GM18499 (cell line): ENCODE measurements around the gene AIFM1.

Experiments
- ATAC-seq: cut with Tn5 transposase; IDR thresholded peaks from one replicate; pipeline ENCODE4 v1.9.1; 2021; ENCODE audit warnings: moderate number of reproducible peaks; ENCODE audit not compliant: insufficient read depth, unreplicated experiment

The AIFM1 gene

GRCh38 chrX:130171446-130172126, 5.9 kb upstream of the AIFM1 start, which contains the start of gene RAB33A:
TSS of gene RAB33A (plus strand) at chrX:130171962. CDS start at chrX:130172063, 101 bp downstream.
- ATAC-seq, result no peak

- ATAC-seq, result peak; percentile 44
Measured at GRCh38 chrX:130170752-130171445, 5.3 kb upstream of the AIFM1 start.

DNA sequence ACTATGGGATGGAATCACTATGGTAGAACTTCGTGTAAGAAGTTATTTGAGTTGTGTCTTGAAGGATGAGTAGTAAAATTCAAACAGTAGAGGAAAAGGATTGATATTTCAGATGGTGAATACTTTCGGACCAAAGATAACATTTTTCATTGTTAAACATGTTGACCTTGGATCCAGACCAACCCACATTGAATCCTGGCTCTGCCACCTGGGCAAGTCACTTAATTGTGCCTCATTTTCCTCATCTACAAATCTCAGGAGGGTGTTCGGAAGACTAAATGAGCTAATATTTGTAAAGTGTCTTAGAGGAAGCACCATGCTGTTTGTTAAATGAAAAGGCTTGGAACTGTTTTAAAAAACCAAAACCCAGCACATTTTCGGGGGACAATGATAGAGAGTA, 1.4 kb upstream of the AIFM1 start:
- ATAC-seq, result no peak

DNA sequence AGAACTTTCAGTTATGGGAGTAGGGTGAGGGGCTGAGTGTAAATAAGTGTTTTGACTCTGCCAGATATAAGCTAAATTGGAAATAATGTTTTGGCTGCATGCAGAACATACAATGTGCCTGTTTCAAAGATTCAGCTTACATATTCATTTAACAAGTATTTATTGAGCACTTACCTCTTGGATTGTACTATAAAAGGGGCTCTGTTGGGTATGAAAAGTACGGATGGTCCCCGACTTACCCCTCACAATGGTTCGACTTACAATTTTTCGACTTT, 799 bp upstream of the AIFM1 start:
- no peak for ATAC-seq

DNA sequence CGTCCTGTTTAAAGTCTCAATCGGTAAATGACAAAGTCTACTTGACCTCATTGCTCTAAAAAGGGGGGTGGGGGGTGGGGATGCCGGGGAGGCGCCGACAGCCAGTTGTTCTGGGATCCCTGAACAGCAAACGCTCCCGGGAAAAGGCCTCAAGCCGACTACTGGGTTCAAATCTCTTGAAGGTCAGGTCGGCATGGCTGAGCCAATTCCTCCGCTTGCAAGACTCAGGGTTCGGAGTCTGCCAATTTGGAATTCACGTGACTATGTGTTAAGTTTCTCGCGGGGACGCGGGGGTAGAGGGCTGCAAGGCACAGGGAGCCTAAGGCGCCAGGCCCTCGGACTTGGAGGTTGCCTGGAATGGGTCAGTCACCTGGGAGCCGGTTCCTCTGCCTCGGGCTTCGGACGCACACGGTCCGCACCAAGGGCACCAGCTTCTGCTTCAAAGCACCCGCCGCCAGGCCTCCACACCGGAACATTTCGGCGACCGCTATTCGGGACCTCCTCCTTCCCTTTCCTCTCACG, 399 bp downstream of the AIFM1 start:
- no peak for ATAC-seq

DNA sequence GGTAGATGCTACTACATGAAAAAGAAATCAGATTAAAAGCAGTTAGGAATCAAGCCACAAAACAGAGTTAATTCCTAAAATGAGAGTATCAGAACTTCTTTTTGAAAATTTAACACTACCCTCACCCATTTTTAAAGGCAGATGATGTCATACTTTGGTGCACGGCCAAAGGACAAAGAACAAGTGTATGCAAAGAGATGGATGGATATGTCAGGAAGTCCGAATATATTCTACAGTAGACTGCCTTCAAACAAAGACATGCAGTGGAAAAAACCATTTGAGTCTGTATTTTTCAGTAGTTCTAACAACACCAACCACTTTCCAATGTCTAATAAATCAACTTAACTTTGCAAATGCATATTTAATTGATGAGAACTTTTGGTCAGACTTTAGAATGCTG, 2.2 kb downstream of the AIFM1 start:
- ATAC-seq, result no peak

- no peak for ATAC-seq
Measured at GRCh38 chrX:130162094-130162735, 3.4 kb downstream of the AIFM1 start.

GRCh38 chrX:130159776-130160175, 5.9 kb downstream of the AIFM1 start:
- ATAC-seq, result no peak

GRCh38 chrX:130158311-130158710, 7.3 kb downstream of the AIFM1 start:
- no peak for ATAC-seq

DNA sequence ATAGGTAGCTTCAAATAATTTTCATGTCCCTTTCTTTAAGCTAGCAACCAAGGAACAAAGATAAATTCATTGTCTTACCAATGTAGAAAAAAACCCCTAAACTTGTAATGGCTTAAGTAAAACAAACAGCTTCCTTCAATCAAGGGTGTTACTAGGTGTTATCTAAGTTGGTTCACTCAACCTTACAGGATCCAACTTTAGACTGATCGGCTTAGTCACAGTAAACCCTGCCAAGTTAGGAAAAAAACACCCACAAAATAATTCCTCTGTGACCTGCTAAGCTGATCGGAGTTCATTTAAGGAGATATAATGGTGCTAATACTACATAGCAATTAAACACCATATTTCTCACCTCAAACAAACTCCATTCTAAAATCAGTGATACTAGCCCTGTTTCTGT, 10.1 kb downstream of the AIFM1 start:
- no peak for ATAC-seq

DNA sequence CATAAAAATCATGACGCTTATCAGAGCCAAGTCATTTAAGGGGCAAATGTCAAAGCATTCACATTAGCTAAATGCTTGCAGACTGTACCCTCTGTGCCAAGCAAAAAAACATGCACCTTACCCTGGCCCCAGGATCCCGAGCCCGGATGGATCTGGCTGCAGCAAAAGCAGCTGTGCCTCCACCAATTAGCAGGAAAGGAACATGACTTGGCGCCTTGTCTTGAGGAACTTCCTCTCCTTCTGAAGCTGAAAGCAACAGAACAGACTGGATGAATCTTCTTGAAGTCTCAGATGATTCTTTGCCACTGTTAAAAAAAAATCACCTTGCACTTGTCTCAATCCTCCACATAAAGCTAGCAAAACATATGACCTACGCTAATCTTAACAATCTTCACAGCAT, 18.0 kb downstream of the AIFM1 start:
- no peak for ATAC-seq

GRCh38 chrX:130145123-130145522, 20.5 kb downstream of the AIFM1 start:
- ATAC-seq, result no peak

DNA sequence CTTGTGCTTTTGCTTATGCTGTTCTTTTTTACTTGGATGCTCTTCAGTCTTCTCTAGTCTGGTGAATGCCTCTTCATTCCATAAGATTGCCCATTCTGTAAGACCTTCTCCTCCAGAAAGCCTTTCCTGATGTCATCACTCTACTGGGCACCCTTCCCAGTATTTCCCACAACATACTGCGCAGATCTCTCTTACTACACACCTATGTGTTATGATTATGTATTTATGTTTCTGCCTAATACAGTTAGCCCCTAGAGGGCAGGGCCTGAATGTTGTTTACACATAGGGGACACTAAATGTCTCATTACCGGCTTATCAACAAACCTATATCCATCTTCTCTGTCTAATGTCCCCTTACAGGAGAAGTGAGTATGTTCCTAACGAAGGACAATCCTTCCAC, 21.1 kb downstream of the AIFM1 start:
- ATAC-seq, result no peak

- no peak for ATAC-seq
Measured at GRCh38 chrX:130139474-130140201, 26.0 kb downstream of the AIFM1 start.

DNA sequence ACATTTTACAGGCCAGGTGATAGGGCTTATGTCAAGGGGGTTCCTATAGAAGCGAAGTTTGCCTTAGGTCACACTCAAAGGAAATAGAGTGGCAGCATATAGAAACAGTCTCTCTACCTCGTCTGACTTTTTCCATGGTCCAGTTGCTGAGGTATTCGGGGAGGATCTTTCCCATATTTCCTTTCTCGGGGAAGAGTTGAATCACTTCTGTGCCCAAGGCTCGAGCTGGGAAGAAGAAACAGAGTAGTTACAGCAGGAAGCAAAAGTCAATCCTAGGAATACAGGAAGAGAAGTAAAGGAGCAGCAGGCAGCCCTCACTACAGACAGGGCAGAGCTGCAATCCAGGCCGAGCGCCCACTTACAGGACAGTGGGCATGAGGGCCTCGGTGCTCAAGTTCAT, 28.7 kb downstream of the AIFM1 start:
- no peak for ATAC-seq

DNA sequence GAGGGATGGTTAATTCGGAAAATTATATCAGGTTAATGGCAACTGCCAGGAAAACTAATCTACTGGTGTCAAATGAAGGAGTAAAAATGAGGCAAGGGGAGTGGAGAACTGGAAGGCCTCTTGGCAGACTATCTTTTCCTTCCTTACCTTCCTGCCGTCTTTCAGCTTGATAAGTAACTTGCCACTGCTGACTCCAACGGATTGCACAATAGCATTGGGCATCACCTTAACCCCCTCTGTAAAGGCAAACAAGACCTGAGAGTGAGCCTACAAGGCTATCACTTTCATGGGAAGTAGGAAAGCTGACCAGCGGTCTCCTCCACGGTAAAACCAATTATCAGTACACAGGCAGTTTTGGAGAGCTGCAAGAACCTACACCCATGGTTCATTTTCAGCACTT, 29.1 kb downstream of the AIFM1 start:
- no peak for ATAC-seq

DNA sequence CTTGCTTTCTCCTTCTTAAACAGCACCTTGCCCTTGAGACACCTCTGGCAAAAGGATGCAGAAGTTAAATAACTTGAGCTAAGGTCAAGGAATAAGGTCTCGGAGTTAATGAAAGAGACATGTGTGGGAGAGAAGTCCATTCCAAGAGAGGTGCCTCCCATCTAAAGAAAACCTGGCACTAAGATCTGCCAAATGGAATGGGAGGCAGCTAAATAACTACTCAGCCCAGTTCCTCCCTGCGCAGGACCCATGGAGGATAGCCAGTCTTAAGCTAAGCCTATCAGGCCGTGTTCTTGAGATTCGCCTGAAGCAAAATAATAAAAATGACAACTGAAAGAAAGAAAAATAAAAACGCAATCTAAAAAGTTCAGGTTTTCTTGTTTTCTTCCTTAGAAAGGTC, 34.7 kb downstream of the AIFM1 start:
- ATAC-seq, result no peak

GRCh38 chrX:130125091-130125874, 40.4 kb downstream of the AIFM1 start:
- no peak for ATAC-seq

GRCh38 chrX:130124577-130124976, 41.1 kb downstream of the AIFM1 start:
- ATAC-seq, result no peak

- no peak for ATAC-seq
Measured at GRCh38 chrX:130121505-130121800, 44.2 kb downstream of the AIFM1 start.
